Ascending aorta (tissue), 2 donors: ENCODE data around the gene JDP2. TPM values are rescaled to one million over a fixed set of nuclear protein-coding genes. Genes with fewer than 3 reads are reported as not detected.

Experiments
- DNase-seq, 2 donors: peaks; one replicate each; pipeline ENCODE4 v3.0.0-alpha.2; 2019; ENCODE audit warnings: low spot score in 2 of 2
- H3K27ac ChIP-seq, 2 donors: fragments of 200-600 bp; sonication (generic); one replicate each; pipeline ENCODE4 v1.5.1; 2016 to 2017; ENCODE audit warnings: mild to moderate bottlenecking in 1 of 2
- H3K27me3 ChIP-seq: fragments of 200-600 bp; sonication (generic); one replicate; pipeline ENCODE4 v1.5.1; 2017
- H3K36me3 ChIP-seq, 2 donors: fragments of 200-600 bp; sonication (generic); one replicate each; pipeline ENCODE4 v1.5.1; 2016
- H3K4me1 ChIP-seq, 2 donors: fragments of 200-600 bp; sonication (generic); one replicate each; pipeline ENCODE4 v1.5.1; 2016 to 2017; ENCODE audit warnings: mild to moderate bottlenecking in 1 of 2
- H3K4me3 ChIP-seq, 2 donors: fragments of 200-600 bp; sonication (generic); one replicate each; pipeline ENCODE4 v1.5.1; 2016 to 2017; ENCODE audit warnings: mild to moderate bottlenecking in 1 of 2
- H3K9me3 ChIP-seq, 2 donors: fragments of 200-600 bp; sonication (generic); one replicate each; pipeline ENCODE4 v1.5.1; 2016
- CTCF ChIP-seq, 3 experiments: fragments of 200-600 bp in 2 of 3; fragments of 450-650 bp in 1 of 3; sonication (generic) in 2 of 3; IDR thresholded peaks; one replicate each; pipeline ENCODE4 v1.5.1; 2016 to 2019; ENCODE audit warnings: antibody characterized with exemption in 3 of 3, mild to moderate bottlenecking in 1 of 3, moderate library complexity in 1 of 3
- intact Hi-C: fragments of 100-400 bp; cut with DNase I; formaldehyde crosslinking; loops from one replicate; pipeline ENCODE4 v1.15.1; 2023
- total RNA-seq: library from RNA; depleted of rRNA; stranded (reverse); fragments of >200 nt; gene quantifications from one replicate; pipeline ENCODE4 v1.1.0, GENCODE V29; 2016

Gene JDP2
- total RNA-seq, 1 donor from 2014 or later = 213 TPM

GRCh38 chr14:75452324-75452723, 24.5 kb downstream of the JDP2 start:
- Histone ChIP-seq H3K4me3 (no peak overlapping the region), H3K27me3 (no peaks in the 10 kb centered on the region), H3K36me3 (no peaks in the 10 kb centered on the region), H3K9me3 (no peaks in the 10 kb centered on the region), H3K4me1 (peaks cover 40 to 78% of the 10 kb centered on the region in 2 donors), H3K27ac (peak overlapping the region; percentile 69 to 85)
- no peak for TF ChIP-seq CTCF (IDR thresholded peaks at IDR 0.05)
- intact Hi-C loops = loop anchor here (2.0 kb wide), 2 partner anchors 16 to 22 kb away; no protein-coding TSS in a partner anchor
- DNase-seq = no peak

- Histone ChIP-seq H3K27ac (peak overlapping the region; percentile 69 to 85), H3K9me3 (no peaks in the 10 kb centered on the region), H3K27me3 (no peaks in the 10 kb centered on the region), H3K4me1 (peaks cover 40 to 78% of the 10 kb centered on the region in 2 donors), H3K36me3 (no peaks in the 10 kb centered on the region), H3K4me3 (peak overlapping the region in 1 of 2 donors; percentile 8)
- DNase-seq = peak in 1 of 2 donors; percentile 81
- TF ChIP-seq CTCF (IDR thresholded peaks at IDR 0.05) = no peak
- intact Hi-C loops = loop anchor here (2.0 kb wide), 2 partner anchors 16 to 22 kb away; no protein-coding TSS in a partner anchor
Measured at GRCh38 chr14:75452900-75453816, 25.3 kb downstream of the JDP2 start.

GRCh38 chr14:75453817-75454434, 26.1 kb downstream of the JDP2 start:
- Histone ChIP-seq H3K27ac (peak overlapping the region; percentile 69 to 85), H3K36me3 (no peaks in the 10 kb centered on the region), H3K9me3 (no peaks in the 10 kb centered on the region), H3K4me3 (no peak overlapping the region), H3K4me1 (peaks cover 38 to 77% of the 10 kb centered on the region in 2 donors), H3K27me3 (no peaks in the 10 kb centered on the region)
- no peak for TF ChIP-seq CTCF (IDR thresholded peaks at IDR 0.05)
- no peak for DNase-seq
- intact Hi-C loops = loop anchor here (2.0 kb wide), 2 partner anchors 15 to 23 kb away; no protein-coding TSS in a partner anchor

- TF ChIP-seq CTCF (IDR thresholded peaks at IDR 0.05) = no peak
- intact Hi-C loops = no loop called here
- peak in 1 of 2 donors; percentile 82 for DNase-seq
- Histone ChIP-seq H3K27me3 (no peaks in the 10 kb centered on the region), H3K4me1 (peaks cover 27 to 75% of the 10 kb centered on the region in 2 donors), H3K27ac (peak overlapping the region in 1 of 2 donors; percentile 17), H3K4me3 (no peak overlapping the region), H3K36me3 (no peaks in the 10 kb centered on the region), H3K9me3 (no peaks in the 10 kb centered on the region)
Measured at GRCh38 chr14:75454963-75455546, 27.2 kb downstream of the JDP2 start.

- H3K4me1 ChIP-seq = peaks cover 21 to 64% of the 10 kb centered on the region in 2 donors
- no peaks in the 10 kb centered on the region for H3K27me3 ChIP-seq
- H3K4me3 ChIP-seq = no peak overlapping the region
- peaks cover 0 to 2% of the 10 kb centered on the region in 2 donors for H3K36me3 ChIP-seq
- intact Hi-C loops = no loop called here
- no peak for DNase-seq
- TF ChIP-seq CTCF (IDR thresholded peaks at IDR 0.05) = no peak
- no peaks in the 10 kb centered on the region for H3K9me3 ChIP-seq
- no peak overlapping the region for H3K27ac ChIP-seq
Measured at GRCh38 chr14:75456069-75456996, 28.5 kb downstream of the JDP2 start.
